MM.1S (cell line): ENCODE results near the gene PADI2.

ENCODE experiments used
- DNase-seq: peaks from one replicate; pipeline ENCODE4 v3.0.0-alpha.2; 2015
- H2AFZ ChIP-seq: fragments of 300-600 bp; sonication (generic); 2 replicates; pipeline ENCODE4 v1.6.0; 2016; ENCODE audit warnings: antibody characterized with exemption, low read length
- H3F3A ChIP-seq: fragments of 300-600 bp; sonication (generic); 2 replicates; pipeline ENCODE4 v1.6.1; 2016; ENCODE audit warnings: mild to moderate bottlenecking, antibody characterized with exemption, low read length, moderate library complexity, mixed read lengths; ENCODE audit not compliant: insufficient read depth
- H3K27ac ChIP-seq: fragments of 300-600 bp; sonication (generic); 2 replicates; pipeline ENCODE4 v1.5.1; 2016; ENCODE audit warnings: mild to moderate bottlenecking, low read length
- H3K27me3 ChIP-seq: fragments of 300-600 bp; sonication (generic); replicated peaks from 2 replicates; pipeline ENCODE4 v1.6.0; 2016; ENCODE audit warnings: low read length; ENCODE audit not compliant: insufficient read depth
- H3K36me3 ChIP-seq: fragments of 300-600 bp; sonication (generic); replicated peaks from 2 replicates; pipeline ENCODE4 v1.6.1; 2016; ENCODE audit warnings: mild to moderate bottlenecking, low read length, mixed read lengths; ENCODE audit not compliant: insufficient read depth
- H3K4me1 ChIP-seq: fragments of 300-600 bp; sonication (generic); 2 replicates; pipeline ENCODE4 v1.6.1; 2016; ENCODE audit warnings: low read length, mixed read lengths
- H3K4me2 ChIP-seq: fragments of 300-600 bp; sonication (generic); 2 replicates; pipeline ENCODE4 v1.6.0; 2016; ENCODE audit warnings: low read depth, low read length
- H3K4me3 ChIP-seq: fragments of 300-600 bp; sonication (generic); 2 replicates; pipeline ENCODE4 v1.5.1; 2016; ENCODE audit warnings: low read length, mixed read lengths
- H3K79me2 ChIP-seq: fragments of 300-600 bp; sonication (generic); 2 replicates; pipeline ENCODE4 v1.6.1; 2016; ENCODE audit warnings: mixed run types, low read length, mixed read lengths
- H3K9ac ChIP-seq: fragments of 300-600 bp; sonication (generic); 2 replicates; pipeline ENCODE4 v1.6.1; 2016; ENCODE audit warnings: low read length, mixed read lengths
- H3K9me2 ChIP-seq: fragments of 300-600 bp; sonication (generic); replicated peaks from 2 replicates; pipeline ENCODE4 v1.6.1; 2016; ENCODE audit warnings: mild to moderate bottlenecking, low read length, mixed read lengths; ENCODE audit not compliant: insufficient read depth
- H3K9me3 ChIP-seq: fragments of 300-600 bp; sonication (generic); replicated peaks from 2 replicates; pipeline ENCODE4 v1.6.1; 2016; ENCODE audit warnings: mild to moderate bottlenecking, low read length, mixed read lengths; ENCODE audit not compliant: insufficient read depth
- H4K20me1 ChIP-seq: fragments of 300-600 bp; sonication (generic); 2 replicates; pipeline ENCODE4 v1.6.1; 2016; ENCODE audit warnings: mild to moderate bottlenecking, low read length, moderate library complexity, mixed read lengths; ENCODE audit not compliant: insufficient read depth
- EZH2 ChIP-seq: fragments of 300-600 bp; sonication (generic); optimal IDR thresholded peaks from 2 replicates; pipeline ENCODE3; 2017; ENCODE audit warnings: low read depth, mild to moderate bottlenecking, antibody characterized with exemption, low read length, mixed read lengths
- EZH2phosphoT487 ChIP-seq: fragments of 300-600 bp; sonication (generic); IDR thresholded peaks from 2 replicates; pipeline ENCODE4 v1.6.1; 2018; ENCODE audit warnings: antibody characterized with exemption, low read length
- TF ChIP-seq, protein P1 (sequence below): fragments of 300-600 bp; sonication (generic); IDR thresholded peaks from 2 replicates; pipeline ENCODE4 v1.5.1; 2016; ENCODE audit warnings: antibody characterized with exemption, low read length, mixed read lengths

The PADI2 gene

DNA sequence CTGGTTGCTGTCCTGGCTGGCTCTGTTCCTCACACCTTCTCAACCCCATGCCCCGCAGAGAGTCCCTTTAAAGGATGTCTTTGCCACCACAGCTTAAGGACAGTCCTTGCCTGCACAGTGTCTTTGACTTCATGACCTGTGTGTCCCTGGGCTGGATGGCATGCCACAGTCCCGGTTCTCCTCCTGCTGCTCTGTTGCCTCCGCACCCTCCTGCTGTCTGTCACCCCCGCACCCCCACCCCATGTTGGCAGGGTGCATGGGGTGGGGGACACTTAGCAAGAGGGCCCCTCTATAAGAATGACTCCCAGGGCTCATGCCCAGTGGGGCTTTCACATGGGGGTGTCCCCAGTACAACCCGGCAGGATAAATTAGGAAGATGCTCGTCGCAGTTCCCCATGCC, 44.1 kb upstream of the PADI2 start:
- Histone ChIP-seq H3K27ac (no peak overlapping the region), H3K4me1 (no peaks in the 10 kb centered on the region), H3K4me2 (no peak overlapping the region), H3K27me3 (peaks cover 76% of the 10 kb centered on the region), H3K79me2 (no peaks in the 10 kb centered on the region), H4K20me1 (no peaks in the 10 kb centered on the region), H3K36me3 (no peaks in the 10 kb centered on the region), H3K4me3 (no peak overlapping the region), H3K9me2 (no peaks in the 10 kb centered on the region), H3K9me3 (no peaks in the 10 kb centered on the region), H3F3A (no peaks in the 10 kb centered on the region), H3K9ac (no peak overlapping the region), H2AFZ (no peak overlapping the region)
- no peak for DNase-seq
- TF ChIP-seq, protein P1, sequence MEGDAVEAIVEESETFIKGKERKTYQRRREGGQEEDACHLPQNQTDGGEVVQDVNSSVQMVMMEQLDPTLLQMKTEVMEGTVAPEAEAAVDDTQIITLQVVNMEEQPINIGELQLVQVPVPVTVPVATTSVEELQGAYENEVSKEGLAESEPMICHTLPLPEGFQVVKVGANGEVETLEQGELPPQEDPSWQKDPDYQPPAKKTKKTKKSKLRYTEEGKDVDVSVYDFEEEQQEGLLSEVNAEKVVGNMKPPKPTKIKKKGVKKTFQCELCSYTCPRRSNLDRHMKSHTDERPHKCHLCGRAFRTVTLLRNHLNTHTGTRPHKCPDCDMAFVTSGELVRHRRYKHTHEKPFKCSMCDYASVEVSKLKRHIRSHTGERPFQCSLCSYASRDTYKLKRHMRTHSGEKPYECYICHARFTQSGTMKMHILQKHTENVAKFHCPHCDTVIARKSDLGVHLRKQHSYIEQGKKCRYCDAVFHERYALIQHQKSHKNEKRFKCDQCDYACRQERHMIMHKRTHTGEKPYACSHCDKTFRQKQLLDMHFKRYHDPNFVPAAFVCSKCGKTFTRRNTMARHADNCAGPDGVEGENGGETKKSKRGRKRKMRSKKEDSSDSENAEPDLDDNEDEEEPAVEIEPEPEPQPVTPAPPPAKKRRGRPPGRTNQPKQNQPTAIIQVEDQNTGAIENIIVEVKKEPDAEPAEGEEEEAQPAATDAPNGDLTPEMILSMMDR, result no peak
- TF ChIP-seq EZH2, result no peak
- TF ChIP-seq EZH2phosphoT487, result no peak

DNA sequence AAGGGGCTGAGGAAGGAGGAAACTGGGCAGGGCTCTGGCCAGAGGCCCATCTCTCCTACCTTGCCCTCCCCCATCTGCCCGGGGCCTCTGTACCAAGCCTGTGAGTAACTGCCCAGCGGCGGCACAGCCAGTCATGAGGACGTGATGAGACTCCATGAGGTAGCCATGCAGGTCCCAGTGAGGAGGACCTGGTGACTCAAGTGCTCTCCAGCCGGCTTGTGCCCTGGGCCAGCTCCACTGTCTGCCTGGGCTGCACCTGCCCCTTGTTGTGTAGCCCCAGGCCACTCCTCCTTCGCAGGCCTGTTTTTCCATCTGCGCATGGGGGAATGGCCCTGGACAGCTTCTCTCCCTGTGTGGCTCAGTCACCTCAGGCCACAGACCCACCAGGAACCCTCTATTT, 43.7 kb upstream of the PADI2 start:
- Histone ChIP-seq H3K79me2 (no peaks in the 10 kb centered on the region), H2AFZ (no peak overlapping the region), H3K27ac (no peak overlapping the region), H3K4me3 (no peak overlapping the region), H3F3A (no peaks in the 10 kb centered on the region), H3K36me3 (no peaks in the 10 kb centered on the region), H4K20me1 (no peaks in the 10 kb centered on the region), H3K9me3 (no peaks in the 10 kb centered on the region), H3K9ac (no peak overlapping the region), H3K27me3 (peaks cover 72% of the 10 kb centered on the region), H3K4me1 (no peaks in the 10 kb centered on the region), H3K9me2 (no peaks in the 10 kb centered on the region), H3K4me2 (no peak overlapping the region)
- no peak for DNase-seq
- TF ChIP-seq EZH2phosphoT487, result no peak
- TF ChIP-seq, protein P1, result no peak
- TF ChIP-seq EZH2, result no peak

DNA sequence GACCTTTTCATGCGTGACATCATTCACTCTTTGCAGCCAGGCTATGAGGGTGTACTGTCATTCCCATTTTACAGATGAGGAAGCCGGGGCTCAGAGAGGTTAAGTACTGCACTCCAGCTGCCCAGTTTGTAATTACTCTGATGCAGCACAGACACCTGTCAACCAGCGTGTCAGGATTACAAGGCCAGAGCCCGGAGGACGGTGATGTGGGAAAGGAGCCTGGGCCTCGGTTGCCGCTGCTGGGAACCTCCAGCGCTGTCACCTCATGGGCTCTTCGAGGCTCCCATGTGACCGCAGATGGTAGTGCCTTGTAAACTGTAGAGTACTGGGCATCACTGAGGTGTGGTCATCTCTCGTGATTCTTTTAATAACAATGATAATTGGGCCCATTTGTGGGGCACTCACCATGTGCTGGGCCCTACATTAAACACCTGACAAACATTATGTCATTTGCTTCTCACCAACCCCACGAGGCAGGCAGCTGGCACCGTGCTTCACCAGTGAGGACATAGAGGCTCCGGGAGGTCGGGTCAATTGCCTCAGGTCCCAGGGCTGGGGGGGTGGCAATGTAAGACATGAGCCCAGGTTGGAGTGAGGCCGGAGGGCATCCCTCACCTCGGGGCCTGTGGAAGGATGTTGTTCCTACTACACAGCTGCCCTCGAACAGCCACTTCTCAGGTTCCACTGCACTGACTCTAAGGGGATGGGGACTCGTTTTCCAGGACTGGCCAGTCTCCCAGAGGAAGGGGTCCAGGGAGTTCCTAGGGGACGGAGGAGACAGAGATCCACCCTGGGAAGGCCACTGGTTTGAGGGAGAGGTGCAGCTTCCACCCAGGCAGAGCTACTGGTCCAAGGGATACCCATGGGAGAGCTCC, 42.9 kb upstream of the PADI2 start:
- no peak overlapping the region for H3K4me3 ChIP-seq
- no peaks in the 10 kb centered on the region for H3K9me3 ChIP-seq
- no peaks in the 10 kb centered on the region for H3K36me3 ChIP-seq
- no peak for DNase-seq
- no peak for TF ChIP-seq EZH2
- TF ChIP-seq, protein P1, result no peak
- TF ChIP-seq EZH2phosphoT487, result no peak
- peaks cover 68% of the 10 kb centered on the region for H3K27me3 ChIP-seq
- H3K79me2 ChIP-seq, result no peaks in the 10 kb centered on the region
- H3K9me2 ChIP-seq, result no peaks in the 10 kb centered on the region
- H4K20me1 ChIP-seq, result no peaks in the 10 kb centered on the region
- no peaks in the 10 kb centered on the region for H3K4me1 ChIP-seq
- H3K4me2 ChIP-seq, result no peak overlapping the region
- no peaks in the 10 kb centered on the region for H3F3A ChIP-seq
- no peak overlapping the region for H3K9ac ChIP-seq
- H3K27ac ChIP-seq, result no peak overlapping the region
- H2AFZ ChIP-seq, result no peak overlapping the region
